H1 (cell line): ENCODE measurements around the gene KIR2DL1. TPM values are rescaled to one million over a fixed set of nuclear protein-coding genes. Genes with fewer than 3 reads are reported as not detected.

Experiments
- CTCF ChIA-PET: fragments of 300-600 bp; sonication (Branson Sonifier 250); formaldehyde crosslinking; loops from one replicate; lab custom pipeline; 2021; ENCODE audit not compliant: partially characterized antibody; lab: Charles Lee
- POLR2A ChIA-PET: fragments of 300-600 bp; sonication (Branson Sonifier 250); formaldehyde crosslinking; loops from one replicate; lab custom pipeline; 2021; ENCODE audit warnings: inconsistent platforms; ENCODE audit not compliant: partially characterized antibody; lab: Charles Lee
- DNase-seq, 2 experiments: peaks; one replicate each; pipeline versions ENCODE4 v3.0.0 to v3.0.0-alpha.2; 2010 to 2022; ENCODE audit warnings: low spot score in 2 of 2, low read depth in 1 of 2, mixed read lengths in 1 of 2
- FAIRE-seq: peaks from 2 replicates; lab custom pipeline; 2011; peaks lifted over from hg19 to GRCh38; lab: Jason Lieb, UNC
- H2AFZ ChIP-seq: 2 replicates; pipeline ENCODE4 v1.8.1; 2012; ENCODE audit warnings: low read length, inconsistent platforms
- H2AK5ac ChIP-seq: 2 replicates; pipeline ENCODE4 v1.6.1; 2013; ENCODE audit warnings: low read depth, low read length
- H2BK120ac ChIP-seq: replicated peaks from 2 replicates; pipeline ENCODE3; 2013; ENCODE audit warnings: low read depth, low read length, inconsistent platforms
- H2BK12ac ChIP-seq: 2 replicates; pipeline ENCODE4 v1.6.1; 2013; ENCODE audit warnings: low read depth, low read length
- H2BK15ac ChIP-seq: 2 replicates; pipeline ENCODE4 v1.6.1; 2013; ENCODE audit warnings: low read length
- H2BK20ac ChIP-seq: 2 replicates; pipeline ENCODE4 v1.6.1; 2013; ENCODE audit warnings: low read length
- H2BK5ac ChIP-seq: 2 replicates; pipeline ENCODE4 v1.6.1; 2013; ENCODE audit warnings: low read depth, low read length
- H3K14ac ChIP-seq: 2 replicates; pipeline ENCODE4 v1.6.1; 2013; ENCODE audit warnings: inconsistent platforms; ENCODE audit not compliant: insufficient read length
- H3K18ac ChIP-seq: 2 replicates; pipeline ENCODE4 v1.6.1; 2013; ENCODE audit warnings: low read length; ENCODE audit errors: extremely low read depth
- H3K23ac ChIP-seq: 2 replicates; pipeline ENCODE4 v1.6.1; 2013; ENCODE audit warnings: inconsistent platforms; ENCODE audit not compliant: insufficient read length
- H3K23me2 ChIP-seq: 2 replicates; pipeline ENCODE4 v1.6.1; 2013; ENCODE audit warnings: low read depth, low read length
- H3K27ac ChIP-seq: 2 replicates; pipeline ENCODE4 v1.6.1; 2011; ENCODE audit warnings: low read depth, low read length, inconsistent platforms
- H3K27me3 ChIP-seq, 4 experiments: replicated peaks in 1 of 4; 1 replicate in 1 of 4; 2 replicates in 3 of 4; pipeline versions ENCODE4 v1.6.1 to v1.8.1; 2011 to 2013; ENCODE audit warnings: low read length in 3 of 4, mild to moderate bottlenecking in 3 of 4, inconsistent platforms in 2 of 4, mixed read lengths in 2 of 4, moderate library complexity in 1 of 4; ENCODE audit not compliant: control insufficient read depth in 3 of 4, insufficient read depth in 3 of 4; ENCODE audit errors: extremely low read depth in 1 of 4
- H3K36me3 ChIP-seq, 4 experiments: 2 replicates each; pipeline versions ENCODE4 v1.6.1 to v1.8.1; 2011 to 2013; ENCODE audit warnings: mild to moderate bottlenecking in 4 of 4, low read length in 3 of 4, moderate library complexity in 2 of 4, control low read depth in 1 of 4, inconsistent platforms in 1 of 4; ENCODE audit not compliant: insufficient read depth in 4 of 4, control insufficient read depth in 2 of 4
- H3K4ac ChIP-seq: replicated peaks from 2 replicates; pipeline ENCODE3; 2013; ENCODE audit warnings: low read length, low read depth, mixed read lengths, inconsistent platforms; ENCODE audit not compliant: insufficient read length
- H3K4me1 ChIP-seq, 4 experiments: replicated peaks in 1 of 4; 1 replicate in 1 of 4; 2 replicates in 3 of 4; pipeline versions ENCODE4 v1.6.1 to v1.8.1; 2011 to 2013; ENCODE audit warnings: low read length in 3 of 4, inconsistent platforms in 2 of 4, mixed read lengths in 1 of 4; ENCODE audit not compliant: insufficient read depth in 4 of 4, control insufficient read depth in 3 of 4
- H3K4me2 ChIP-seq, 2 experiments: 2 replicates each; pipeline versions ENCODE4 v1.6.1 to v1.8.1; 2011 to 2013; ENCODE audit warnings: low read depth in 2 of 2, low read length in 2 of 2, control low read depth in 1 of 2, inconsistent platforms in 1 of 2, mild to moderate bottlenecking in 1 of 2; ENCODE audit not compliant: insufficient read depth in 1 of 2
- H3K4me3 ChIP-seq, 4 experiments: fragments of 200-600, 300-600 bp in 1 of 4; sonication (generic), shearing (Covaris generic), sonication (Bioruptor Twin) in 1 of 4; 2 replicates each; pipeline versions ENCODE4 v1.5.1 to v1.8.1; 2011 to 2016; ENCODE audit warnings: low read length in 4 of 4, low read depth in 3 of 4, control low read depth in 2 of 4, inconsistent platforms in 2 of 4, mild to moderate bottlenecking in 2 of 4, mixed read lengths in 1 of 4, moderate library complexity in 1 of 4; ENCODE audit not compliant: insufficient read depth in 2 of 4; ENCODE audit errors: extremely low read depth in 1 of 4
- H3K56ac ChIP-seq: replicated peaks from 2 replicates; pipeline ENCODE3; 2013; ENCODE audit warnings: low read depth, mild to moderate bottlenecking, mixed read lengths, low read length, inconsistent platforms; ENCODE audit not compliant: insufficient read length
- H3K79me1 ChIP-seq: 2 replicates; pipeline ENCODE4 v1.6.1; 2013; ENCODE audit warnings: low read depth, low read length, control low read depth
- H3K79me2 ChIP-seq, 2 experiments: 2 replicates each; pipeline versions ENCODE4 v1.6.1 to v1.8.1; 2012 to 2013; ENCODE audit warnings: low read length in 2 of 2, mild to moderate bottlenecking in 2 of 2, inconsistent platforms in 1 of 2; ENCODE audit not compliant: insufficient read depth in 2 of 2, control insufficient read depth in 1 of 2
- H3K9ac ChIP-seq, 4 experiments: replicated peaks in 1 of 4; 1 replicate in 1 of 4; 2 replicates in 3 of 4; pipeline versions ENCODE4 v1.6.1 to v1.8.1; 2011 to 2013; ENCODE audit warnings: low read depth in 3 of 4, low read length in 3 of 4, control low read depth in 2 of 4, mild to moderate bottlenecking in 2 of 4, moderate library complexity in 2 of 4, inconsistent platforms in 1 of 4; ENCODE audit errors: extremely low read depth in 1 of 4
- H3K9me3 ChIP-seq, 2 experiments: 2 replicates each; pipeline versions ENCODE4 v1.6.1 to v1.8.1; 2012 to 2013; ENCODE audit warnings: mild to moderate bottlenecking in 2 of 2, moderate library complexity in 2 of 2, control low read depth in 1 of 2, inconsistent platforms in 1 of 2, low read depth in 1 of 2, low read length in 1 of 2, mixed read lengths in 1 of 2; ENCODE audit not compliant: insufficient read depth in 2 of 2
- H4K20me1 ChIP-seq, 2 experiments: replicated peaks in 1 of 2; 2 replicates each; pipeline versions ENCODE3 to v1.8.1; 2011 to 2013; ENCODE audit warnings: inconsistent platforms in 2 of 2, low read length in 2 of 2, mild to moderate bottlenecking in 1 of 2; ENCODE audit not compliant: insufficient read depth in 2 of 2, control insufficient read depth in 1 of 2
- H4K5ac ChIP-seq: 2 replicates; pipeline ENCODE4 v1.6.1; 2013; ENCODE audit warnings: low read length, low read depth, mixed read lengths, inconsistent platforms; ENCODE audit not compliant: insufficient read length
- H4K8ac ChIP-seq: 2 replicates; pipeline ENCODE4 v1.8.0; 2013; ENCODE audit warnings: mild to moderate bottlenecking, moderate library complexity, low read length, inconsistent platforms; ENCODE audit not compliant: insufficient read depth; ENCODE audit errors: extremely low read depth
- H4K91ac ChIP-seq: replicated peaks from 2 replicates; pipeline ENCODE3; 2013; ENCODE audit warnings: low read length, mixed read lengths, inconsistent platforms; ENCODE audit not compliant: insufficient read length
- CHD1 ChIP-seq: IDR thresholded peaks from 2 replicates; pipeline ENCODE4 v1.6.1; 2012; ENCODE audit warnings: low read depth, low read length, improper control_type of control experiment
- CTBP2 ChIP-seq: IDR thresholded peaks from 2 replicates; pipeline ENCODE4 v1.7.0; 2011; ENCODE audit warnings: borderline replicate concordance, mild to moderate bottlenecking, moderate library complexity, mixed read lengths, low read length; ENCODE audit not compliant: insufficient read depth, insufficient read length
- KDM4A ChIP-seq: IDR thresholded peaks from one replicate; pipeline ENCODE4 v1.7.1; 2012; ENCODE audit warnings: low read depth, mild to moderate bottlenecking, moderate library complexity, low read length, inconsistent platforms; ENCODE audit not compliant: severe bottlenecking
- KDM5A ChIP-seq: fragments of 200-600 bp; IDR thresholded peaks from 2 replicates; pipeline ENCODE4 v1.7.1; 2012; ENCODE audit warnings: mild to moderate bottlenecking, low read length, inconsistent platforms, mixed read lengths
- SIN3A ChIP-seq, 2 experiments: IDR thresholded peaks in 1 of 2; conservative IDR thresholded peaks in 1 of 2; 2 replicates each; pipeline ENCODE4 v1.6.1; 2011 to 2012; ENCODE audit warnings: low read length in 2 of 2, improper control_type of control experiment in 1 of 2, low read depth in 1 of 2, mild to moderate bottlenecking in 1 of 2
- SP1 ChIP-seq: IDR thresholded peaks from 2 replicates; pipeline ENCODE4 v1.6.1; 2011; ENCODE audit warnings: low read depth, low read length
- TAF7 ChIP-seq: optimal IDR thresholded peaks from 2 replicates; pipeline ENCODE3; 2011; ENCODE audit warnings: low read depth, mild to moderate bottlenecking, inconsistent platforms, low read length, moderate library complexity, borderline replicate concordance
- WGBS, 2 experiments: shearing (Covaris generic) in 1 of 2; methylation state at CpG; one replicate each; pipeline versions ENCODE4 v1.1.6 to v1.1.7; 2013 to 2015; ENCODE audit warnings: low lambda C conversion rate in 2 of 2, mixed read lengths in 2 of 2, inconsistent platforms in 1 of 2, low coverage in 1 of 2, missing lambda C conversion rate in 1 of 2; ENCODE audit not compliant: insufficient replicate concordance in 2 of 2, insufficient coverage in 1 of 2, insufficient read length in 1 of 2; ENCODE audit errors: extremely low coverage in 1 of 2, missing lambda C conversion rate in 1 of 2; 5-methylcytosine and 5-hydroxymethylcytosine counted together
- polyA plus RNA-seq, 7 experiments: library from polyadenylated mRNA; depleted of rRNA in 3 of 7; stranded (reverse) in 5 of 7; unstranded in 2 of 7; fragments of >200 nt in 5 of 7; fragments of 200-250 nt in 2 of 7; gene quantifications; 1 replicate in 5 of 7; 2 replicates in 1 of 7; 4 replicates in 1 of 7; pipeline versions ENCODE4 v1.2.1 to v1.2.3, GENCODE V29; 2011 to 2013; ENCODE audit warnings: missing spikeins in 2 of 7, mixed read lengths in 2 of 7
- total RNA-seq: library from RNA; stranded (reverse); fragmentation: NEBNext Ultra II Directional; extraction: Animal tissue kit (Norgen Biotek cat#: 25700); gene quantifications from 2 replicates; pipeline ENCODE4 v1.2.1, GENCODE V29; 2021

The KIR2DL1 gene
- total and polyA plus RNA-seq, 2 of the 8 experiments (the other 6 are each of a cell fraction or from before 2014, with no cell fraction given), result not detected

GRCh38 chr19:54724644-54725043, 44.9 kb upstream of the KIR2DL1 start:
- peaks cover 70 to 73% of the 10 kb centered on the region in 2 experiments for H3K9me3 ChIP-seq
- H2BK20ac ChIP-seq, result no peak overlapping the region
- no peaks in the 10 kb centered on the region for H3K23me2 ChIP-seq
- ChIA-PET CTCF (no interaction called here), POLR2A (no interaction called here)
- H3K4me2 ChIP-seq, result no peak overlapping the region
- H3K4me1 ChIP-seq, result no peaks in the 10 kb centered on the region
- H3K23ac ChIP-seq, result no peak overlapping the region
- no peak overlapping the region for H3K9ac ChIP-seq
- no peak overlapping the region for H2AK5ac ChIP-seq
- no peak overlapping the region for H4K91ac ChIP-seq
- no peak overlapping the region for H3K56ac ChIP-seq
- TF ChIP-seq KDM5A (no peak), SP1 (no peak), SIN3A (conservative IDR thresholded peaks at IDR 0.05 in 1 of 2, IDR thresholded peaks at IDR 0.05 in 1 of 2; ENCODE audit: low read depth in 1 of 2, low read length in 2 of 2) (no peak), TAF7 (no peak), CHD1 (no peak), CTBP2 (no peak), KDM4A (no peak)
- H3K79me2 ChIP-seq, result no peaks in the 10 kb centered on the region
- no peak for FAIRE-seq
- H2BK15ac ChIP-seq, result no peak overlapping the region
- DNase-seq, result no peak
- H3K14ac ChIP-seq, result no peak overlapping the region
- no peak overlapping the region for H4K5ac ChIP-seq
- no peak overlapping the region for H2BK5ac ChIP-seq
- no peaks in the 10 kb centered on the region for H3K27me3 ChIP-seq
- H3K18ac ChIP-seq, result no peak overlapping the region
- no peak overlapping the region for H2BK12ac ChIP-seq
- H3K4ac ChIP-seq, result no peak overlapping the region
- no peaks in the 10 kb centered on the region for H3K79me1 ChIP-seq
- 54% methylated on average over 3 of the region's 3 CpGs; no CpG with 5 or more reads in 1 of the 2 experiments for WGBS, 2 experiments
- H2AFZ ChIP-seq, result no peak overlapping the region
- peaks cover 0 to 4% (median 0%) of the 10 kb centered on the region in 4 experiments; a peak in 1 of 8 replicates for H3K36me3 ChIP-seq
- no peak overlapping the region for H3K4me3 ChIP-seq
- H4K8ac ChIP-seq, result no peak overlapping the region
- no peak overlapping the region for H2BK120ac ChIP-seq
- H4K20me1 ChIP-seq, result no peaks in the 10 kb centered on the region
- no peak overlapping the region for H3K27ac ChIP-seq
